Natural killer cell (primary cell): ENCODE measurements around the gene CDKN2B-AS1. TPM values are rescaled to one million over a fixed set of nuclear protein-coding genes. Genes with fewer than 3 reads are reported as not detected.

ENCODE experiments used
- ATAC-seq, 3 donors: fragments of 150-1000 bp in 2 of 3; fragments of 200-7000 bp in 1 of 3; cut with Tn5 transposase; 1 replicate in 1 of 3; 2 replicates in 2 of 3; pipeline ENCODE4 v1.10.0; 2021; ENCODE audit warnings: mild to moderate bottlenecking in 2 of 3, moderate library complexity in 2 of 3
- DNase-seq, 2 donors: peaks; one replicate each; pipeline versions ENCODE4 v3.0.0 to v3.0.0-alpha.2; 2013 to 2021; ENCODE audit warnings: mixed read lengths in 1 of 2
- H3K27ac ChIP-seq: one replicate; pipeline ENCODE4 v1.5.1; 2013; ENCODE audit warnings: mild to moderate bottlenecking, low read length
- H3K27me3 ChIP-seq: one replicate; pipeline ENCODE4 v1.6.1; 2013; ENCODE audit warnings: low read length; ENCODE audit not compliant: control insufficient read depth, insufficient read depth
- H3K36me3 ChIP-seq: one replicate; pipeline ENCODE4 v1.6.1; 2013; ENCODE audit warnings: low read length; ENCODE audit not compliant: control insufficient read depth, insufficient read depth
- H3K4me1 ChIP-seq: one replicate; pipeline ENCODE4 v1.6.1; 2013; ENCODE audit warnings: low read length; ENCODE audit not compliant: control insufficient read depth, insufficient read depth
- H3K4me3 ChIP-seq: one replicate; pipeline ENCODE4 v1.5.1; 2013; ENCODE audit warnings: low read length
- H3K9me3 ChIP-seq: one replicate; pipeline ENCODE4 v1.6.1; 2013; ENCODE audit warnings: low read length; ENCODE audit not compliant: control insufficient read depth, insufficient read depth
- H3K27ac Mint-ChIP-seq, 2 donors: one replicate each; pipeline ENCODE4 v1.8.0; 2022; ENCODE audit warnings: mild to moderate bottlenecking in 2 of 2, mixed read lengths in 2 of 2, moderate library complexity in 1 of 2
- H3K27me3 Mint-ChIP-seq, 2 donors: one replicate each; pipeline ENCODE4 v1.8.0; 2022; ENCODE audit warnings: low read depth in 2 of 2, mixed read lengths in 2 of 2
- H3K36me3 Mint-ChIP-seq: one replicate; pipeline ENCODE4 v1.8.0; 2022; ENCODE audit warnings: mixed read lengths
- H3K4me1 Mint-ChIP-seq, 2 donors: one replicate each; pipeline ENCODE4 v1.8.0; 2022; ENCODE audit warnings: mixed read lengths in 2 of 2
- H3K4me3 Mint-ChIP-seq: one replicate; pipeline ENCODE4 v1.8.0; 2022; ENCODE audit warnings: mild to moderate bottlenecking, moderate library complexity, mixed read lengths
- H3K9me3 Mint-ChIP-seq, 2 donors: one replicate each; pipeline ENCODE4 v1.8.0; 2022; ENCODE audit warnings: mixed read lengths in 2 of 2
- WGBS: methylation state at CpG from one replicate; pipeline ENCODE4 v1.1.7; 2013; ENCODE audit warnings: missing lambda C conversion rate; ENCODE audit not compliant: insufficient coverage; 5-methylcytosine and 5-hydroxymethylcytosine counted together
- intact Hi-C: fragments of 100-400 bp; cut with micrococcal nuclease; formaldehyde crosslinking; loops from one replicate; pipeline ENCODE4 v1.14.2; 2022
- total RNA-seq, 4 donors: library from RNA; stranded (reverse); fragments of 120-200 nt in 1 of 4; gene quantifications; one replicate each; pipeline versions ENCODE4 v1.2.3 to v1.2.4, GENCODE V29; 2013 to 2022
- TF ChIP-seq, protein P1 (sequence below): fragments of 200-600 bp; IDR thresholded peaks from one replicate; pipeline ENCODE4 v1.8.0; 2022; ENCODE audit warnings: antibody characterized with exemption

The CDKN2B-AS1 gene
- total RNA-seq, 3 donors from 2014 or later (not counting 1 experiment from before 2014, with no cell fraction given) = 2.6 to 4.3 (median 3.1) TPM

DNA sequence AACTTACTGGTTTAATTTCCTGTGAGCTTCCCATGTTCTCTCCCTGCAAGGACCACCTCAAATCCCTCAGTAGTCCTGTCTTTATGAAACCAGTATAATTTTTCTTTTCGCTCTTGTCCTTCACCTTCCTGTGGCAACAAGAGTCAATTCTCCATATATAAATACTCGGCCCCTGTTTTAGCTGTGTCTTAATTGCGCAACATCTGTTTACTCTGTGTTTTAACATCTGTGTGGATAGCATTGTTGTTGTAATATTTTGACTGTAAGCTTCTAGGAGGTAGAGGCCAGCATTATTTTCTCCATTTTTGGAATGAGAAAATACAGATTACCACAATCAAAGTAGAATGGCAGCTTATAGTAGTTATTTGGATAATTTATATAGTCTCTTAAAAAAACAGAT lies 44.7 kb downstream of the CDKN2B-AS1 start:
- Mint-ChIP-seq H3K27ac (no peak overlapping the region), H3K9me3 (no peaks in the 10 kb centered on the region)
- DNase-seq = no peak

DNA sequence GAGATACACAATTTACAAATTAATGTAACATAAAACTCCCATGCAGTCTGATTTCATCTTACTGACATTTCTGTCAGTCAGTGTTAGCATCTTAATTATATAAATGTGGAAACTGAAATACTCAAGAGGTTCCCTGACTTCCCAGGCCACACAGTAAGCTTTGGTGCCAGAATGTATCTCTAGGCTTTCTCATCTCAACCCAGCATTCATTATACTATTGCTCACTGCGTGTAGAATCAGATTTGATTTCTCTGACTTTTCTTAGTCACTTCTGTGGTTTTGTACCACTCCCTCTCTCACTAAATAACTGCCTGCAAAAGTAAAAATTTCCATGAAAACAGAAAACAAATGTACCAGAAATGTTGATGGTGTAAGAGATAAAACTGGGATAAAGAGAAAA lies 46.2 kb downstream of the CDKN2B-AS1 start:
- ATAC-seq (no peak), DNase-seq (no peak)
- peaks cover 7 to 21% of the 10 kb centered on the region in 2 donors for H3K27me3 Mint-ChIP-seq
- H3K36me3 ChIP-seq = no peaks in the 10 kb centered on the region
- intact Hi-C loops = no loop called here
- no peaks in the 10 kb centered on the region for H3K9me3 Mint-ChIP-seq
- no peak overlapping the region for H3K27ac Mint-ChIP-seq
- H3K27ac ChIP-seq = no peak overlapping the region
- no peaks in the 10 kb centered on the region for H3K9me3 ChIP-seq
- TF ChIP-seq, protein P1, sequence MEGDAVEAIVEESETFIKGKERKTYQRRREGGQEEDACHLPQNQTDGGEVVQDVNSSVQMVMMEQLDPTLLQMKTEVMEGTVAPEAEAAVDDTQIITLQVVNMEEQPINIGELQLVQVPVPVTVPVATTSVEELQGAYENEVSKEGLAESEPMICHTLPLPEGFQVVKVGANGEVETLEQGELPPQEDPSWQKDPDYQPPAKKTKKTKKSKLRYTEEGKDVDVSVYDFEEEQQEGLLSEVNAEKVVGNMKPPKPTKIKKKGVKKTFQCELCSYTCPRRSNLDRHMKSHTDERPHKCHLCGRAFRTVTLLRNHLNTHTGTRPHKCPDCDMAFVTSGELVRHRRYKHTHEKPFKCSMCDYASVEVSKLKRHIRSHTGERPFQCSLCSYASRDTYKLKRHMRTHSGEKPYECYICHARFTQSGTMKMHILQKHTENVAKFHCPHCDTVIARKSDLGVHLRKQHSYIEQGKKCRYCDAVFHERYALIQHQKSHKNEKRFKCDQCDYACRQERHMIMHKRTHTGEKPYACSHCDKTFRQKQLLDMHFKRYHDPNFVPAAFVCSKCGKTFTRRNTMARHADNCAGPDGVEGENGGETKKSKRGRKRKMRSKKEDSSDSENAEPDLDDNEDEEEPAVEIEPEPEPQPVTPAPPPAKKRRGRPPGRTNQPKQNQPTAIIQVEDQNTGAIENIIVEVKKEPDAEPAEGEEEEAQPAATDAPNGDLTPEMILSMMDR = no peak
- H3K4me3 Mint-ChIP-seq = no peak overlapping the region
- peaks cover under 1% of the 10 kb centered on the region for H3K4me1 ChIP-seq
- H3K4me3 ChIP-seq = no peak overlapping the region
- H3K27me3 ChIP-seq = peaks cover 3% of the 10 kb centered on the region
- H3K4me1 Mint-ChIP-seq = peaks cover 1 to 4% of the 10 kb centered on the region in 2 donors
- WGBS = 80% methylated on average over 1 of the region's 1 CpG
- H3K36me3 Mint-ChIP-seq = no peaks in the 10 kb centered on the region

More for the DNA sequence above, 44.7 kb downstream of the CDKN2B-AS1 start:
- intact Hi-C loops = no loop called here
- WGBS = 100% methylated on average over 1 of the region's 3 CpGs
- peaks cover 4 to 21% of the 10 kb centered on the region in 2 donors for H3K27me3 Mint-ChIP-seq
- H3K4me1 Mint-ChIP-seq = peaks cover 9 to 10% of the 10 kb centered on the region in 2 donors
- TF ChIP-seq, protein P1 = no peak
- Histone ChIP-seq H3K4me3 (no peak overlapping the region), H3K27ac (no peak overlapping the region), H3K9me3 (no peaks in the 10 kb centered on the region), H3K36me3 (no peaks in the 10 kb centered on the region), H3K27me3 (peaks cover 3% of the 10 kb centered on the region), H3K4me1 (peaks cover 6% of the 10 kb centered on the region)
- no peak for ATAC-seq
- no peaks in the 10 kb centered on the region for H3K36me3 Mint-ChIP-seq
- no peak overlapping the region for H3K4me3 Mint-ChIP-seq

DNA sequence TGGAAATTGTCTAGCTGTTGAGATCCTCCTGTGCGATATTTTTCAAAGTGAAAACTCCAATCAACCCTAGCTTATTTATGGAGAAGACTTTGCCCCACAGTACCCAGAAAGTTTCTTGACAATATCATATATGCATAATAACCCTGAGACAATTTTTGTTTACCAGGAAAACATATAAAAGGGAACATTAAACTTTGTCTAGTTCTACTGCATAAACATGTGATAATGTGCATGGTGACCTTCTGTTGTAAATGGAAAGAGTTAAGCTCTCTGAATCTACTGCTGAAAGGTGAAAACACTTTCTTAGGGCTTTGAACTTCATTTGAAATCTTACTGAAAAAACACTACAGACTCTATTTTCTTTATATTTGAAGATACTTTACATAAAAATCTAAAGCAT lies 46.8 kb downstream of the CDKN2B-AS1 start:
- Mint-ChIP-seq H3K27ac (no peak overlapping the region), H3K9me3 (no peaks in the 10 kb centered on the region), H3K4me3 (no peak overlapping the region), H3K27me3 (peaks cover 7 to 21% of the 10 kb centered on the region in 2 donors), H3K4me1 (no peaks in the 10 kb centered on the region), H3K36me3 (no peaks in the 10 kb centered on the region)
- WGBS = 100% methylated on average over 1 of the region's 1 CpG
- no peaks in the 10 kb centered on the region for H3K4me1 ChIP-seq
- ATAC-seq (no peak), DNase-seq (no peak)
- no peaks in the 10 kb centered on the region for H3K9me3 ChIP-seq
- no peak overlapping the region for H3K4me3 ChIP-seq
- no peak overlapping the region for H3K27ac ChIP-seq
- H3K36me3 ChIP-seq = no peaks in the 10 kb centered on the region
- peaks cover 5% of the 10 kb centered on the region for H3K27me3 ChIP-seq
- TF ChIP-seq, protein P1 = no peak
- intact Hi-C loops = no loop called here

DNA sequence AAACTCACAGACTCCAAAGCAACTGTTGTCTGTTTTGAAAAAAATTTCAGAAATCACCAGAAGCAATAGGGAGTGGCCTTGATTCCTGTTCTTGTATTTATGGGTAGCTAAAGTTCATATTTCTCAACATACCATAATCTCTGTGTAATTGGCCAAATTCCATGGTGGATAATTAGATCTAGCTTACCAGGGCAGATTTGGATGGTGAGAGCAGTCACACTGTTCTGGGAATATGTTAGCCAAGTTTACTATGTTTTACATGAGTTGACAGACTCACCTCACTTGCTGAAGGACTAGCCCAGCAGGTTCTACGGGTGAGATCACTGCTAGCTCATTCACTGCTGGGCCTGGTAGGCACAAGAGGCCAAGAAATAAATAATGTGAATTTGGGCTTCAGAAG lies 47.2 kb downstream of the CDKN2B-AS1 start:
- Histone ChIP-seq H3K27me3 (peaks cover 6% of the 10 kb centered on the region), H3K36me3 (no peaks in the 10 kb centered on the region), H3K9me3 (no peaks in the 10 kb centered on the region), H3K4me3 (no peak overlapping the region), H3K27ac (no peak overlapping the region), H3K4me1 (no peaks in the 10 kb centered on the region)
- no peak for DNase-seq
- WGBS = 89% methylated on average over 1 of the region's 1 CpG
- no peaks in the 10 kb centered on the region for H3K9me3 Mint-ChIP-seq
- TF ChIP-seq, protein P1 = no peak
- no peak overlapping the region for H3K4me3 Mint-ChIP-seq
- no peaks in the 10 kb centered on the region for H3K4me1 Mint-ChIP-seq
- no peak overlapping the region for H3K27ac Mint-ChIP-seq
- ATAC-seq = no peak
- no peaks in the 10 kb centered on the region for H3K36me3 Mint-ChIP-seq
- intact Hi-C loops = no loop called here
- peaks cover 7 to 21% of the 10 kb centered on the region in 2 donors for H3K27me3 Mint-ChIP-seq
